Psoas muscle (tissue), 8 donors: ENCODE data around the gene GRM7. TPM values are rescaled to one million over a fixed set of nuclear protein-coding genes. Genes with fewer than 3 reads are reported as not detected.

Source experiments
- ATAC-seq, 4 donors: fragments of 200-7000 bp; cut with Tn5 transposase; one replicate each; pipeline ENCODE4 v1.9.1; 2020; ENCODE audit warnings: moderate library complexity in 3 of 4, mild to moderate bottlenecking in 2 of 4
- DNase-seq, 2 donors: peaks; one replicate each; pipeline ENCODE4 v3.0.0-alpha.2; 2020
- H3K27ac ChIP-seq: fragments of 200-600 bp; one replicate; pipeline ENCODE4 v1.8.0; 2022
- H3K27me3 ChIP-seq, 3 donors: fragments of 200-600 bp in 1 of 3; one replicate each; pipeline versions ENCODE4 v1.6.1 to v1.8.0; 2013 to 2022; ENCODE audit warnings: low read length in 2 of 3, mild to moderate bottlenecking in 2 of 3, moderate library complexity in 1 of 3; ENCODE audit not compliant: insufficient read depth in 3 of 3
- H3K36me3 ChIP-seq, 2 donors: fragments of 200-600 bp in 1 of 2; one replicate each; pipeline versions ENCODE4 v1.6.1 to v1.8.0; 2013 to 2022; ENCODE audit warnings: low read depth in 1 of 2, mild to moderate bottlenecking in 1 of 2, moderate library complexity in 1 of 2; ENCODE audit not compliant: insufficient read depth in 1 of 2
- H3K4me1 ChIP-seq: fragments of 200-600 bp; one replicate; pipeline ENCODE4 v1.8.0; 2022
- H3K4me3 ChIP-seq: fragments of 200-600 bp; one replicate; pipeline ENCODE4 v1.8.0; 2022; ENCODE audit warnings: mild to moderate bottlenecking
- H3K9me3 ChIP-seq: fragments of 200-600 bp; one replicate; pipeline ENCODE4 v1.8.0; 2022
- CTCF ChIP-seq: fragments of 200-600 bp; IDR thresholded peaks from one replicate; pipeline ENCODE4 v1.8.0; 2022; ENCODE audit warnings: antibody characterized with exemption
- WGBS, 3 donors: extraction: QIAGEN DNeasy Blood & Tissue Kit; methylation state at CpG; one replicate each; pipeline versions ENCODE4 v1.1.6 to v1.1.7; 2013; 5-methylcytosine and 5-hydroxymethylcytosine counted together
- intact Hi-C, 2 donors: fragments of 100-400 bp; cut with DNase I; formaldehyde crosslinking; loops; one replicate each; pipeline versions ENCODE4 v1.11.0 to v1.14.2; 2022
- polyA plus RNA-seq, 3 donors: library from polyadenylated mRNA; stranded (reverse); fragments of 200-250 nt; gene quantifications; one replicate each; pipeline ENCODE4 v1.2.3, GENCODE V29; 2013
- total RNA-seq, 4 donors: library from RNA; stranded (reverse); fragmentation: NEBNext Ultra II Directional in 2 of 4; extraction: Animal tissue kit (Norgen Biotek cat#: 25700) in 2 of 4; gene quantifications; one replicate each; pipeline versions ENCODE4 v1.2.1 to v1.2.4, GENCODE V29; 2021 to 2023
- donor health status: healthy with polysubstance abuse.
- donor health status: DM: no; HTN: no; CAD: no; lungs with moderate emphysema.
- donor health status: Bipolar disorder and iron deficiency.
- donor health status: healthy.
- donor health status: DM: yes; HTN: yes; CAD: no.
- donor health status: DM: no; HTN: no; CAD: no.
- donor health status: DM: no; HTN: no; CAD: no.
- donor health status: DM: yes; HTN: yes; CAD: no.

GRM7 gene
- total and polyA plus RNA-seq, 7 donors: 0.01 TPM; not detected in 6

GRCh38 chr3:6862041-6862879 is 1.3 kb downstream of the GRM7 start:
- no peaks in the 10 kb centered on the region for H3K4me1 ChIP-seq
- WGBS, 3 donors: 0 to 1% (median 1%) methylated on average over 44 to 45 of the region's 45 CpGs
- no peak for DNase-seq
- H3K27me3 ChIP-seq: peaks cover 4 to 35% (median 6%) of the 10 kb centered on the region in 3 donors
- ATAC-seq: no peak
- no peaks in the 10 kb centered on the region for H3K36me3 ChIP-seq
- intact Hi-C loops: no loop called here
- H3K27ac ChIP-seq: no peak overlapping the region
- TF ChIP-seq CTCF: no peak
- H3K4me3 ChIP-seq: no peak overlapping the region
- H3K9me3 ChIP-seq: no peaks in the 10 kb centered on the region

GRCh38 chr3:6862880-6863195 is 1.9 kb downstream of the GRM7 start:
- H3K36me3 ChIP-seq: no peaks in the 10 kb centered on the region
- WGBS, 3 donors: 2 to 3% (median 3%) methylated on average over 7 of the region's 7 CpGs
- no peaks in the 10 kb centered on the region for H3K9me3 ChIP-seq
- ATAC-seq (no peak), DNase-seq (no peak)
- no peak overlapping the region for H3K27ac ChIP-seq
- H3K4me3 ChIP-seq: no peak overlapping the region
- intact Hi-C loops: no loop called here
- peaks cover 4 to 35% (median 6%) of the 10 kb centered on the region in 3 donors for H3K27me3 ChIP-seq
- TF ChIP-seq CTCF: no peak
- no peaks in the 10 kb centered on the region for H3K4me1 ChIP-seq

- Histone ChIP-seq H3K36me3 (no peaks in the 10 kb centered on the region), H3K4me3 (no peak overlapping the region), H3K27ac (no peak overlapping the region), H3K4me1 (no peaks in the 10 kb centered on the region), H3K9me3 (no peaks in the 10 kb centered on the region), H3K27me3 (peaks cover 0 to 11% (median 3%) of the 10 kb centered on the region in 3 donors)
- no peak for TF ChIP-seq CTCF
- DNase-seq (no peak), ATAC-seq (no peak)
- 71 to 79% (median 74%) methylated on average over 3 of the region's 3 CpGs for WGBS, 3 donors
- intact Hi-C loops: no loop called here
These were observed 6.4 kb downstream of the GRM7 start for GRCh38 chr3:6867269-6867668.

- ATAC-seq (no peak), DNase-seq (no peak)
- Histone ChIP-seq H3K27me3 (no peaks in the 10 kb centered on the region), H3K36me3 (no peaks in the 10 kb centered on the region), H3K4me1 (no peaks in the 10 kb centered on the region), H3K27ac (no peak overlapping the region), H3K9me3 (no peaks in the 10 kb centered on the region), H3K4me3 (no peak overlapping the region)
- intact Hi-C loops: no loop called here
- TF ChIP-seq CTCF: no peak
These were observed 17.8 kb downstream of the GRM7 start for GRCh38 chr3:6878731-6879130.

GRCh38 chr3:6912240-6912639 is 51.3 kb downstream of the GRM7 start:
- ATAC-seq: no peak
- WGBS, 3 donors: 60 to 78% (median 63%) methylated on average over 3 of the region's 3 CpGs

More at GRCh38 chr3:6912240-6912639, 51.3 kb downstream of the GRM7 start:
- intact Hi-C loops: no loop called here
- H3K4me1 ChIP-seq: no peaks in the 10 kb centered on the region
- H3K27ac ChIP-seq: no peak overlapping the region
- TF ChIP-seq CTCF: no peak
- no peaks in the 10 kb centered on the region for H3K27me3 ChIP-seq
- no peak for DNase-seq
- no peaks in the 10 kb centered on the region for H3K9me3 ChIP-seq
- H3K36me3 ChIP-seq: no peaks in the 10 kb centered on the region
- H3K4me3 ChIP-seq: no peak overlapping the region
